ENCODE data around the gene MYADML2. TPM values are rescaled to one million over a fixed set of nuclear protein-coding genes. Genes with fewer than 3 reads are reported as not detected.

Gene MYADML2
- total and polyA plus RNA-seq, 10 of the 15 experiments (the other 5 are each of a cell fraction or from before 2014, with no cell fraction given) = not detected

GRCh38 chr17:81934850-81935708 is 12.0 kb downstream of the MYADML2 start:
- intact Hi-C loops (cut with micrococcal nuclease; ENCODE audit: unreplicated experiment) (no loop called here), in situ Hi-C loops (cut with MboI) (no loop called here)
- WGBS (ENCODE audit: insufficient coverage, insufficient replicate concordance, low lambda C conversion rate, missing lambda C conversion rate) = 88% methylated on average over 30 of the region's 38 CpGs
- ChIA-PET POLR2A (no interaction called here), RAD21 (ENCODE audit: unreplicated experiment) (no interaction called here), SMC1A (ENCODE audit: uncharacterized antibody, unreplicated experiment) (interaction anchor here (1.0 kb wide), 1 partner anchor 19 kb away, joined by 3 read pairs; no protein-coding TSS in a partner anchor), CTCF (interaction anchor here (1.2 to 1.4 kb wide), 2 partner anchors 7 to 65 kb away, joined by 5 read pairs; partner anchors contain the start of gene MAFG)
- Histone ChIP-seq H3K9me3 (replicated peaks; ENCODE audit: control insufficient read depth, insufficient read depth, low read length) (no peaks in the 10 kb centered on the region), H3K9ac (ENCODE audit: control insufficient read depth, insufficient read depth, low read length) (no peak overlapping the region), H3K36me3 (ENCODE audit: control insufficient read depth in 2 of 2, insufficient read depth in 2 of 2, low read length in 1 of 2) (peaks cover 0 to 2% of the 10 kb centered on the region in 2 experiments; a peak in 1 of 4 replicates), H3K4me2 (ENCODE audit: control insufficient read depth, insufficient read depth) (no peak overlapping the region), H3K79me2 (ENCODE audit: control insufficient read depth, insufficient read depth, low read length) (peaks cover 10% of the 10 kb centered on the region), H4K20me1 (ENCODE audit: control insufficient read depth, insufficient read depth) (no peaks in the 10 kb centered on the region), H2AFZ (ENCODE audit: control insufficient read depth, low read depth, low read length) (no peak overlapping the region), H3K4me1 (ENCODE audit: control insufficient read depth, insufficient read depth, low read length) (peaks cover 13% of the 10 kb centered on the region), H3K27ac (ENCODE audit: control insufficient read depth, insufficient read depth) (no peak overlapping the region), H3K27me3 (replicated peaks in 1 of 2; ENCODE audit: control insufficient read depth in 2 of 2, insufficient read depth in 2 of 2, low read length in 1 of 2) (no peaks in the 10 kb centered on the region), H3K4me3 (no peak overlapping the region)
- DNase-seq (ENCODE audit: low read depth, low spot score) (no peak), ATAC-seq (no peak), FAIRE-seq (no peak)
- TF ChIP-seq IRF4 (IDR thresholded peaks at IDR 0.05; ENCODE audit: low read depth, low read length) = no peak
- TF ChIP-seq GABPA (IDR thresholded peaks at IDR 0.05; ENCODE audit: low read depth) = no peak
- TF ChIP-seq, protein P1, sequence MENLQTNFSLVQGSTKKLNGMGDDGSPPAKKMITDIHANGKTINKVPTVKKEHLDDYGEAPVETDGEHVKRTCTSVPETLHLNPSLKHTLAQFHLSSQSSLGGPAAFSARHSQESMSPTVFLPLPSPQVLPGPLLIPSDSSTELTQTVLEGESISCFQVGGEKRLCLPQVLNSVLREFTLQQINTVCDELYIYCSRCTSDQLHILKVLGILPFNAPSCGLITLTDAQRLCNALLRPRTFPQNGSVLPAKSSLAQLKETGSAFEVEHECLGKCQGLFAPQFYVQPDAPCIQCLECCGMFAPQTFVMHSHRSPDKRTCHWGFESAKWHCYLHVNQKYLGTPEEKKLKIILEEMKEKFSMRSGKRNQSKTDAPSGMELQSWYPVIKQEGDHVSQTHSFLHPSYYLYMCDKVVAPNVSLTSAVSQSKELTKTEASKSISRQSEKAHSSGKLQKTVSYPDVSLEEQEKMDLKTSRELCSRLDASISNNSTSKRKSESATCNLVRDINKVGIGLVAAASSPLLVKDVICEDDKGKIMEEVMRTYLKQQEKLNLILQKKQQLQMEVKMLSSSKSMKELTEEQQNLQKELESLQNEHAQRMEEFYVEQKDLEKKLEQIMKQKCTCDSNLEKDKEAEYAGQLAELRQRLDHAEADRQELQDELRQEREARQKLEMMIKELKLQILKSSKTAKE (IDR thresholded peaks at IDR 0.05; ENCODE audit: low read depth, poor library complexity, severe bottlenecking) = no peak
- no peak for TF ChIP-seq ZBED1 (IDR thresholded peaks at IDR 0.05; ENCODE audit: borderline replicate concordance)
- TF ChIP-seq SRF (IDR thresholded peaks at IDR 0.05; ENCODE audit: low read depth in 2 of 2, low read length in 2 of 2) = no peak
- no peak for TF ChIP-seq RCOR1 (conservative IDR thresholded peaks at IDR 0.05; ENCODE audit: low read depth, low read length)
- TF ChIP-seq, protein P2, sequence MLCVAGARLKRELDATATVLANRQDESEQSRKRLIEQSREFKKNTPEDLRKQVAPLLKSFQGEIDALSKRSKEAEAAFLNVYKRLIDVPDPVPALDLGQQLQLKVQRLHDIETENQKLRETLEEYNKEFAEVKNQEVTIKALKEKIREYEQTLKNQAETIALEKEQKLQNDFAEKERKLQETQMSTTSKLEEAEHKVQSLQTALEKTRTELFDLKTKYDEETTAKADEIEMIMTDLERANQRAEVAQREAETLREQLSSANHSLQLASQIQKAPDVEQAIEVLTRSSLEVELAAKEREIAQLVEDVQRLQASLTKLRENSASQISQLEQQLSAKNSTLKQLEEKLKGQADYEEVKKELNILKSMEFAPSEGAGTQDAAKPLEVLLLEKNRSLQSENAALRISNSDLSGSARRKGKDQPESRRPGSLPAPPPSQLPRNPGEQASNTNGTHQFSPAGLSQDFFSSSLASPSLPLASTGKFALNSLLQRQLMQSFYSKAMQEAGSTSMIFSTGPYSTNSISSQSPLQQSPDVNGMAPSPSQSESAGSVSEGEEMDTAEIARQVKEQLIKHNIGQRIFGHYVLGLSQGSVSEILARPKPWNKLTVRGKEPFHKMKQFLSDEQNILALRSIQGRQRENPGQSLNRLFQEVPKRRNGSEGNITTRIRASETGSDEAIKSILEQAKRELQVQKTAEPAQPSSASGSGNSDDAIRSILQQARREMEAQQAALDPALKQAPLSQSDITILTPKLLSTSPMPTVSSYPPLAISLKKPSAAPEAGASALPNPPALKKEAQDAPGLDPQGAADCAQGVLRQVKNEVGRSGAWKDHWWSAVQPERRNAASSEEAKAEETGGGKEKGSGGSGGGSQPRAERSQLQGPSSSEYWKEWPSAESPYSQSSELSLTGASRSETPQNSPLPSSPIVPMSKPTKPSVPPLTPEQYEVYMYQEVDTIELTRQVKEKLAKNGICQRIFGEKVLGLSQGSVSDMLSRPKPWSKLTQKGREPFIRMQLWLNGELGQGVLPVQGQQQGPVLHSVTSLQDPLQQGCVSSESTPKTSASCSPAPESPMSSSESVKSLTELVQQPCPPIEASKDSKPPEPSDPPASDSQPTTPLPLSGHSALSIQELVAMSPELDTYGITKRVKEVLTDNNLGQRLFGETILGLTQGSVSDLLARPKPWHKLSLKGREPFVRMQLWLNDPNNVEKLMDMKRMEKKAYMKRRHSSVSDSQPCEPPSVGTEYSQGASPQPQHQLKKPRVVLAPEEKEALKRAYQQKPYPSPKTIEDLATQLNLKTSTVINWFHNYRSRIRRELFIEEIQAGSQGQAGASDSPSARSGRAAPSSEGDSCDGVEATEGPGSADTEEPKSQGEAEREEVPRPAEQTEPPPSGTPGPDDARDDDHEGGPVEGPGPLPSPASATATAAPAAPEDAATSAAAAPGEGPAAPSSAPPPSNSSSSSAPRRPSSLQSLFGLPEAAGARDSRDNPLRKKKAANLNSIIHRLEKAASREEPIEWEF (IDR thresholded peaks at IDR 0.05; ENCODE audit: insufficient replicate concordance, low read depth, low read length) = no peak
- no peak for TF ChIP-seq PAX5 (IDR thresholded peaks at IDR 0.05; ENCODE audit: borderline replicate concordance, low read depth, low read length)
- no peak for TF ChIP-seq MEF2B (IDR thresholded peaks at IDR 0.05; ENCODE audit: partially characterized antibody, poor library complexity, severe bottlenecking)
- TF ChIP-seq, protein P3, sequence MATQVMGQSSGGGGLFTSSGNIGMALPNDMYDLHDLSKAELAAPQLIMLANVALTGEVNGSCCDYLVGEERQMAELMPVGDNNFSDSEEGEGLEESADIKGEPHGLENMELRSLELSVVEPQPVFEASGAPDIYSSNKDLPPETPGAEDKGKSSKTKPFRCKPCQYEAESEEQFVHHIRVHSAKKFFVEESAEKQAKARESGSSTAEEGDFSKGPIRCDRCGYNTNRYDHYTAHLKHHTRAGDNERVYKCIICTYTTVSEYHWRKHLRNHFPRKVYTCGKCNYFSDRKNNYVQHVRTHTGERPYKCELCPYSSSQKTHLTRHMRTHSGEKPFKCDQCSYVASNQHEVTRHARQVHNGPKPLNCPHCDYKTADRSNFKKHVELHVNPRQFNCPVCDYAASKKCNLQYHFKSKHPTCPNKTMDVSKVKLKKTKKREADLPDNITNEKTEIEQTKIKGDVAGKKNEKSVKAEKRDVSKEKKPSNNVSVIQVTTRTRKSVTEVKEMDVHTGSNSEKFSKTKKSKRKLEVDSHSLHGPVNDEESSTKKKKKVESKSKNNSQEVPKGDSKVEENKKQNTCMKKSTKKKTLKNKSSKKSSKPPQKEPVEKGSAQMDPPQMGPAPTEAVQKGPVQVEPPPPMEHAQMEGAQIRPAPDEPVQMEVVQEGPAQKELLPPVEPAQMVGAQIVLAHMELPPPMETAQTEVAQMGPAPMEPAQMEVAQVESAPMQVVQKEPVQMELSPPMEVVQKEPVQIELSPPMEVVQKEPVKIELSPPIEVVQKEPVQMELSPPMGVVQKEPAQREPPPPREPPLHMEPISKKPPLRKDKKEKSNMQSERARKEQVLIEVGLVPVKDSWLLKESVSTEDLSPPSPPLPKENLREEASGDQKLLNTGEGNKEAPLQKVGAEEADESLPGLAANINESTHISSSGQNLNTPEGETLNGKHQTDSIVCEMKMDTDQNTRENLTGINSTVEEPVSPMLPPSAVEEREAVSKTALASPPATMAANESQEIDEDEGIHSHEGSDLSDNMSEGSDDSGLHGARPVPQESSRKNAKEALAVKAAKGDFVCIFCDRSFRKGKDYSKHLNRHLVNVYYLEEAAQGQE (IDR thresholded peaks at IDR 0.05; ENCODE audit: low read depth, low read length) = no peak
- no peak for TF ChIP-seq SUZ12 (IDR thresholded peaks at IDR 0.05; ENCODE audit: unreplicated experiment)
- TF ChIP-seq SMAD1 (IDR thresholded peaks at IDR 0.05; ENCODE audit: low read depth, partially characterized antibody) = no peak
- no TSS peak for BruUV-seq (replicated peaks)

All from GM12878 (cell line).